SK-N-SH treated with all-trans-retinoic acid at 6 μM for 48 hours (cell line): ENCODE measurements around the gene TMEM91.
A peak's percentile ranks its signal among the peaks of the same experiment; 100 is the strongest.

Experiments
- ATAC-seq: fragments of 200-7000 bp; cut with Tn5 transposase; 3 replicates; pipeline ENCODE4 v1.9.1; 2020; ENCODE audit warnings: mild to moderate bottlenecking, moderate library complexity
- ARNTL ChIP-seq: fragments of 450-650 bp; formaldehyde crosslinking; IDR thresholded peaks from 2 replicates; pipeline ENCODE4 v1.5.0; 2020; ENCODE audit warnings: low read depth, mild to moderate bottlenecking, moderate library complexity, borderline replicate concordance
- BACH2 ChIP-seq: fragments of 250-450 bp; sonication (Bioruptor Pico); IDR thresholded peaks from 2 replicates; pipeline ENCODE4 v1.9.0; 2021; ENCODE audit warnings: mild to moderate bottlenecking, borderline replicate concordance
- CSDC2 ChIP-seq: fragments of 250-450 bp; sonication (Bioruptor Pico); IDR thresholded peaks from 2 replicates; pipeline ENCODE4 v1.5.0; 2020; ENCODE audit warnings: mild to moderate bottlenecking, moderate library complexity
- GLIS3 ChIP-seq: fragments of 250-450 bp; sonication (Bioruptor Pico); IDR thresholded peaks from 2 replicates; pipeline ENCODE4 v1.5.0; 2020; ENCODE audit warnings: mild to moderate bottlenecking, moderate library complexity
- ISL1 ChIP-seq: fragments of 250-450 bp; sonication (Bioruptor Pico); IDR thresholded peaks from 2 replicates; pipeline ENCODE4 v2.1.2; 2022; ENCODE audit warnings: mild to moderate bottlenecking, moderate library complexity
- OSR1 ChIP-seq: fragments of 250-450 bp; sonication (Bioruptor Pico); IDR thresholded peaks from 2 replicates; pipeline ENCODE4 v1.8.0; 2022; ENCODE audit warnings: moderate library complexity, mild to moderate bottlenecking, inconsistent platforms
- PPARA ChIP-seq: fragments of 250-450 bp; sonication (Bioruptor Pico); IDR thresholded peaks from 2 replicates; pipeline ENCODE4 v1.5.0; 2020; ENCODE audit warnings: mild to moderate bottlenecking, borderline replicate concordance
- RARB ChIP-seq: fragments of 250-450 bp; sonication (Bioruptor Pico); IDR thresholded peaks from 2 replicates; pipeline ENCODE4 v1.8.0; 2021; ENCODE audit warnings: mild to moderate bottlenecking, moderate library complexity
- SNAI2 ChIP-seq: fragments of 250-450 bp; sonication (Bioruptor Pico); IDR thresholded peaks from 2 replicates; pipeline ENCODE4 v1.5.0; 2020; ENCODE audit warnings: mild to moderate bottlenecking, moderate library complexity
- TCF4 ChIP-seq: fragments of 250-450 bp; sonication (Bioruptor Pico); IDR thresholded peaks from 2 replicates; pipeline ENCODE4 v1.8.0; 2021; ENCODE audit warnings: mild to moderate bottlenecking, moderate library complexity, borderline replicate concordance
- ZFP3 ChIP-seq: fragments of 250-450 bp; sonication (Bioruptor Pico); IDR thresholded peaks from 2 replicates; pipeline ENCODE4 v1.5.0; 2020; ENCODE audit warnings: mild to moderate bottlenecking, moderate library complexity
- ZFP30 ChIP-seq: fragments of 450-650 bp; formaldehyde crosslinking; IDR thresholded peaks from 2 replicates; pipeline ENCODE4 v1.5.0; 2022; ENCODE audit warnings: mild to moderate bottlenecking, moderate library complexity
- ZNF70 ChIP-seq: fragments of 450-650 bp; formaldehyde crosslinking; IDR thresholded peaks from 2 replicates; pipeline ENCODE4 v1.5.0; 2020; ENCODE audit warnings: mild to moderate bottlenecking, moderate library complexity
- ZNF8 ChIP-seq: fragments of 450-650 bp; formaldehyde crosslinking; IDR thresholded peaks from 2 replicates; pipeline ENCODE4 v1.5.0; 2020; ENCODE audit warnings: mild to moderate bottlenecking, moderate library complexity
- TF ChIP-seq, protein P1 (sequence below): fragments of 250-450 bp; sonication (Bioruptor Pico); IDR thresholded peaks from 2 replicates; pipeline ENCODE4 v1.5.0; 2020; ENCODE audit warnings: mild to moderate bottlenecking, moderate library complexity
- TF ChIP-seq, protein P2 (sequence below): fragments of 250-450 bp; sonication (Bioruptor Pico); IDR thresholded peaks from 2 replicates; pipeline ENCODE4 v1.5.1; 2020; ENCODE audit warnings: low read depth, mild to moderate bottlenecking, moderate library complexity
- TF ChIP-seq, protein P3 (sequence below): fragments of 250-450 bp; sonication (Bioruptor Pico); IDR thresholded peaks from 2 replicates; pipeline ENCODE4 v1.8.0; 2021; ENCODE audit warnings: low read depth, mild to moderate bottlenecking, moderate library complexity, borderline replicate concordance
- TF ChIP-seq, protein P4 (sequence below): fragments of 250-450 bp; sonication (Bioruptor Pico); IDR thresholded peaks from 2 replicates; pipeline ENCODE4 v1.5.1; 2021; ENCODE audit warnings: mild to moderate bottlenecking, moderate library complexity

The TMEM91 gene

DNA sequence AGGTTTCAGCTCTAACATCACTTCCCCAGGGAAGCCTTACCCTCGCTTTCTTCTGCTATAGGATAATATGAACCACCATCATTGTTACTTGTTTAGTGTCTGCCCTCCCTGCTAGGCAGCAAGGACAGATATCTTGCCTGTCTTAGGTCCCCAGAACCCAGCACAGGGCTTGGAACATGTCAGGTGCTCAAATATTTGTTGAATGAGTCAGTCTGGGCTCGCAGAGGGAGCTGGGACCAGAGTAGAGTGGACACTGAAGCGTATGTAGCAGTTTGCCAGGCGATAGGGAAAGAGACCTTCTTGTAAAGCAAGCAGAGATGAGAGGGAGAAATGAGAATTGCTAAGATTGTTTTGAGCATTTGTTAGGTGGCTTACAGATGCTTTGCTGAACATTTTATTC is 33.0 kb downstream of the TMEM91 start:
- peak; percentile 60 for ATAC-seq
- no peak for TF ChIP-seq OSR1
- TF ChIP-seq, protein P1, sequence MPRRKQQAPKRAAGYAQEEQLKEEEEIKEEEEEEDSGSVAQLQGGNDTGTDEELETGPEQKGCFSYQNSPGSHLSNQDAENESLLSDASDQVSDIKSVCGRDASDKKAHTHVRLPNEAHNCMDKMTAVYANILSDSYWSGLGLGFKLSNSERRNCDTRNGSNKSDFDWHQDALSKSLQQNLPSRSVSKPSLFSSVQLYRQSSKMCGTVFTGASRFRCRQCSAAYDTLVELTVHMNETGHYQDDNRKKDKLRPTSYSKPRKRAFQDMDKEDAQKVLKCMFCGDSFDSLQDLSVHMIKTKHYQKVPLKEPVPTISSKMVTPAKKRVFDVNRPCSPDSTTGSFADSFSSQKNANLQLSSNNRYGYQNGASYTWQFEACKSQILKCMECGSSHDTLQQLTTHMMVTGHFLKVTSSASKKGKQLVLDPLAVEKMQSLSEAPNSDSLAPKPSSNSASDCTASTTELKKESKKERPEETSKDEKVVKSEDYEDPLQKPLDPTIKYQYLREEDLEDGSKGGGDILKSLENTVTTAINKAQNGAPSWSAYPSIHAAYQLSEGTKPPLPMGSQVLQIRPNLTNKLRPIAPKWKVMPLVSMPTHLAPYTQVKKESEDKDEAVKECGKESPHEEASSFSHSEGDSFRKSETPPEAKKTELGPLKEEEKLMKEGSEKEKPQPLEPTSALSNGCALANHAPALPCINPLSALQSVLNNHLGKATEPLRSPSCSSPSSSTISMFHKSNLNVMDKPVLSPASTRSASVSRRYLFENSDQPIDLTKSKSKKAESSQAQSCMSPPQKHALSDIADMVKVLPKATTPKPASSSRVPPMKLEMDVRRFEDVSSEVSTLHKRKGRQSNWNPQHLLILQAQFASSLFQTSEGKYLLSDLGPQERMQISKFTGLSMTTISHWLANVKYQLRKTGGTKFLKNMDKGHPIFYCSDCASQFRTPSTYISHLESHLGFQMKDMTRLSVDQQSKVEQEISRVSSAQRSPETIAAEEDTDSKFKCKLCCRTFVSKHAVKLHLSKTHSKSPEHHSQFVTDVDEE (CRISPR knock-in tag) = no peak
- no peak for TF ChIP-seq SNAI2 (CRISPR knock-in tag)
- TF ChIP-seq RARB (CRISPR knock-in tag) = no peak
- no peak for TF ChIP-seq ZFP3 (CRISPR knock-in tag)
- TF ChIP-seq BACH2 (CRISPR knock-in tag) = no peak
- no peak for TF ChIP-seq PPARA (CRISPR knock-in tag)
- TF ChIP-seq ISL1 (CRISPR knock-in tag) = no peak
- TF ChIP-seq ZNF8 (CRISPR knock-in tag) = no peak
- TF ChIP-seq, protein P2, sequence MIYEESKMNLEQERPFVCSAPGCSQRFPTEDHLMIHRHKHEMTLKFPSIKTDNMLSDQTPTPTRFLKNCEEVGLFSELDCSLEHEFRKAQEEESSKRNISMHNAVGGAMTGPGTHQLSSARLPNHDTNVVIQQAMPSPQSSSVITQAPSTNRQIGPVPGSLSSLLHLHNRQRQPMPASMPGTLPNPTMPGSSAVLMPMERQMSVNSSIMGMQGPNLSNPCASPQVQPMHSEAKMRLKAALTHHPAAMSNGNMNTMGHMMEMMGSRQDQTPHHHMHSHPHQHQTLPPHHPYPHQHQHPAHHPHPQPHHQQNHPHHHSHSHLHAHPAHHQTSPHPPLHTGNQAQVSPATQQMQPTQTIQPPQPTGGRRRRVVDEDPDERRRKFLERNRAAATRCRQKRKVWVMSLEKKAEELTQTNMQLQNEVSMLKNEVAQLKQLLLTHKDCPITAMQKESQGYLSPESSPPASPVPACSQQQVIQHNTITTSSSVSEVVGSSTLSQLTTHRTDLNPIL (CRISPR knock-in tag) = no peak
- TF ChIP-seq, protein P3, sequence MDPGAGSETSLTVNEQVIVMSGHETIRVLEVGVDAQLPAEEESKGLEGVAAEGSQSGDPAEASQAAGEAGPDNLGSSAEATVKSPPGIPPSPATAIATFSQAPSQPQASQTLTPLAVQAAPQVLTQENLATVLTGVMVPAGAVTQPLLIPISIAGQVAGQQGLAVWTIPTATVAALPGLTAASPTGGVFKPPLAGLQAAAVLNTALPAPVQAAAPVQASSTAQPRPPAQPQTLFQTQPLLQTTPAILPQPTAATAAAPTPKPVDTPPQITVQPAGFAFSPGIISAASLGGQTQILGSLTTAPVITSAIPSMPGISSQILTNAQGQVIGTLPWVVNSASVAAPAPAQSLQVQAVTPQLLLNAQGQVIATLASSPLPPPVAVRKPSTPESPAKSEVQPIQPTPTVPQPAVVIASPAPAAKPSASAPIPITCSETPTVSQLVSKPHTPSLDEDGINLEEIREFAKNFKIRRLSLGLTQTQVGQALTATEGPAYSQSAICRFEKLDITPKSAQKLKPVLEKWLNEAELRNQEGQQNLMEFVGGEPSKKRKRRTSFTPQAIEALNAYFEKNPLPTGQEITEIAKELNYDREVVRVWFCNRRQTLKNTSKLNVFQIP = no peak

DNA sequence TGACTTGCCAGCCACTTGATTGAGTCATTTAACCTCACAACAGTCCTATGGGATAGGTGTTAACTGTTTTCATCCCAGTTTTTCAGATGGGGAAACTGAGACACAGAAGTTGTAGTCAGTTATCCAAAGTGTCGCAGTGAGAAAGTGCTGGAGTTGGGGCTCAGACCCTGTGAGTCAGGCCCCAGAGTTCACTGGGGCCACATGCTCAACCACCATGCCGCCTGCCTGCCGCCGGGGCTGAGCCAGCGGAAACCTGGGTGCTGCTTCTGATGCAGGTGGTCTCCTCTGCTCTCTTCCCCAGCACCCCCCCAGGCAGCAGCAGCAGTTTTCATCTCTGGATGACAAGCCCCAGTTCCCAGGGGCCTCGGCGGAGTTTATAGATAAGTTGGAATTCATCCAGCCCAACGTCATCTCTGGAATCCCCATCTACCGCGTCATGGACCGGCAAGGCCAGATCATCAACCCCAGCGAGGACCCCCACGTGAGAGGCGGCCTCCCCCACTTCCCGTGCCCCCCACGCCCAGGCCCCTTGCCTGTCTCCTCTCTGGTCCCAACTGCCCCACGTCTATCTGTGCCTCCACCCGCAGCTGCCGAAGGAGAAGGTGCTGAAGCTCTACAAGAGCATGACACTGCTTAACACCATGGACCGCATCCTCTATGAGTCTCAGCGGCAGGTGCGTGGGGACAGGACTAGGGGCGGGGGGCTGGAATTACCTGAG is 34.2 kb downstream of the TMEM91 start:
- TF ChIP-seq, protein P1 (CRISPR knock-in tag) = no peak
- no peak for TF ChIP-seq ZFP30
- no peak for TF ChIP-seq TCF4
- TF ChIP-seq ZFP3 (CRISPR knock-in tag) = no peak
- TF ChIP-seq CSDC2 (CRISPR knock-in tag) = no peak
- TF ChIP-seq GLIS3 (CRISPR knock-in tag) = no peak
- TF ChIP-seq, protein P2 (CRISPR knock-in tag) = no peak
- no peak for TF ChIP-seq PPARA (CRISPR knock-in tag)
- TF ChIP-seq, protein P3 = no peak
- no peak for TF ChIP-seq ARNTL
- no peak for TF ChIP-seq RARB (CRISPR knock-in tag)
- TF ChIP-seq OSR1 = no peak
- TF ChIP-seq ZNF70 = no peak
- TF ChIP-seq, protein P4, sequence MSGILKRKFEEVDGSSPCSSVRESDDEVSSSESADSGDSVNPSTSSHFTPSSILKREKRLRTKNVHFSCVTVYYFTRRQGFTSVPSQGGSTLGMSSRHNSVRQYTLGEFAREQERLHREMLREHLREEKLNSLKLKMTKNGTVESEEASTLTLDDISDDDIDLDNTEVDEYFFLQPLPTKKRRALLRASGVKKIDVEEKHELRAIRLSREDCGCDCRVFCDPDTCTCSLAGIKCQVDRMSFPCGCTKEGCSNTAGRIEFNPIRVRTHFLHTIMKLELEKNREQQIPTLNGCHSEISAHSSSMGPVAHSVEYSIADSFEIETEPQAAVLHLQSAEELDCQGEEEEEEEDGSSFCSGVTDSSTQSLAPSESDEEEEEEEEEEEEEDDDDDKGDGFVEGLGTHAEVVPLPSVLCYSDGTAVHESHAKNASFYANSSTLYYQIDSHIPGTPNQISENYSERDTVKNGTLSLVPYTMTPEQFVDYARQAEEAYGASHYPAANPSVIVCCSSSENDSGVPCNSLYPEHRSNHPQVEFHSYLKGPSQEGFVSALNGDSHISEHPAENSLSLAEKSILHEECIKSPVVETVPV (CRISPR knock-in tag) = no peak
- no peak for TF ChIP-seq SNAI2 (CRISPR knock-in tag)
- no peak for TF ChIP-seq ZNF8 (CRISPR knock-in tag)

More for the DNA sequence above, 34.2 kb downstream of the TMEM91 start:
- ATAC-seq = no peak
